ENCODE measurements around the gene GPD1L. TPM values are rescaled to one million over a fixed set of nuclear protein-coding genes. Genes with fewer than 3 reads are reported as not detected.

Gene GPD1L
- total and polyA plus RNA-seq, 10 of the 15 experiments (the other 5 are each of a cell fraction or from before 2014, with no cell fraction given), result 0.77 to 4.8 (median 3.9) TPM

DNA sequence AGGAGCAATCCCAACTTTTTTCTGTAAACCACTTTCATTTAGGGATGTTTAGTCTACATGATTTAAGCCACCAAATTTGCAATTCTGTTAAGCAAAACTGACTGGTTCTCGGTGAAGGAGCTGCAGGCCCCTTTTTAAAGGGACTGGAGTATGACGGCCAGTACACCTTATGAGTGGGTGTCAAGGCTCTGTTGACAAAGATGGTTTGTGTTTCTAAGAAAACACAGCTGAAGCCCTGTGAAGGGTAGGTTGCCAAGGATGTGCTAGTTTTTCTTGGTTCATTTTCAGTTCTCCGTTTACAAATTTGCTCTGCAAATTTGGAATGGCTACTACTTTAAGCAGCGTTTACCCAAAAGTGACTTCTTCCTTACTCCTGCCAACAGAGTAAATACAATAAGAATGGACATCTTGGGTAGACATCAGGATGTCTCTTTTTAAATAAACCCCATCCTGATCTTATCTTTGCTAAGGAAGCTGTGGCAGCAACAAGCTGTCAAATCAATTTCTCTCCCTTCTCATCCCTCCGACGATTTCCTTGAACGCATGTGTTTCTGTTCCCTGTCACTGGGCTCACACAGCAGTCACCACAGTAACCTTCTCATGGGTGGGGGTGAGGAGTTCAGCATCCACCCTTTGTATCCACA lies 73.8 kb downstream of the GPD1L start:
- no peaks in the 10 kb centered on the region for H3K36me3 ChIP-seq (ENCODE audit: control insufficient read depth in 2 of 2, insufficient read depth in 2 of 2, low read length in 1 of 2)
- CTCF ChIA-PET, result interaction anchor here (0.9 kb wide), 1 partner anchor 132 kb away, joined by 3 read pairs; no protein-coding TSS in a partner anchor
- ATAC-seq, result no peak
- no peaks in the 10 kb centered on the region for H3K4me1 ChIP-seq (ENCODE audit: control insufficient read depth, insufficient read depth, low read length)
- no TSS peak for BruUV-seq (replicated peaks)
- H3K79me2 ChIP-seq (ENCODE audit: control insufficient read depth, insufficient read depth, low read length), result no peaks in the 10 kb centered on the region
- no peak overlapping the region for H3K9ac ChIP-seq (ENCODE audit: control insufficient read depth, insufficient read depth, low read length)
- H4K20me1 ChIP-seq (ENCODE audit: control insufficient read depth, insufficient read depth), result no peaks in the 10 kb centered on the region
- no peaks in the 10 kb centered on the region; a peak in 1 of 4 replicates for H3K27me3 ChIP-seq (replicated peaks in 1 of 2; ENCODE audit: control insufficient read depth in 2 of 2, insufficient read depth in 2 of 2, low read length in 1 of 2)
- intact Hi-C loops (cut with micrococcal nuclease; ENCODE audit: unreplicated experiment) (no loop called here), in situ Hi-C loops (cut with MboI) (no loop called here)
- no peak overlapping the region for H3K4me3 ChIP-seq
- RAD21 ChIA-PET (ENCODE audit: unreplicated experiment), result no interaction called here
- no peaks in the 10 kb centered on the region for H3K9me3 ChIP-seq (replicated peaks; ENCODE audit: control insufficient read depth, insufficient read depth, low read length)
- H3K4me2 ChIP-seq (ENCODE audit: control insufficient read depth, insufficient read depth), result no peak overlapping the region
- no peak for FAIRE-seq
- no peak overlapping the region for H3K27ac ChIP-seq (ENCODE audit: control insufficient read depth, insufficient read depth)
- POLR2A ChIA-PET, result no interaction called here
- no peak for DNase-seq (ENCODE audit: low read depth, low spot score)
- 43% methylated on average over 7 of the region's 7 CpGs for WGBS (ENCODE audit: insufficient coverage, insufficient replicate concordance, low lambda C conversion rate, missing lambda C conversion rate)
- H2AFZ ChIP-seq (ENCODE audit: control insufficient read depth, low read depth, low read length), result no peak overlapping the region
- SMC1A ChIA-PET (ENCODE audit: uncharacterized antibody, unreplicated experiment), result no interaction called here
- no peak for TF ChIP-seq PAX8 (IDR thresholded peaks at IDR 0.05)
- no peak for TF ChIP-seq PML (IDR thresholded peaks at IDR 0.05; ENCODE audit: low read length)
- TF ChIP-seq IRF4 (IDR thresholded peaks at IDR 0.05; ENCODE audit: low read depth, low read length), result no peak
- TF ChIP-seq ZNF24 (IDR thresholded peaks at IDR 0.05), result no peak
- TF ChIP-seq CBX5 (IDR thresholded peaks at IDR 0.05; ENCODE audit: low read depth), result no peak
- no peak for TF ChIP-seq BMI1 (IDR thresholded peaks at IDR 0.05; ENCODE audit: borderline replicate concordance)
- TF ChIP-seq WRNIP1 (IDR thresholded peaks at IDR 0.05; ENCODE audit: borderline replicate concordance, low read depth, low read length), result no peak
- no peak for TF ChIP-seq EP300 (IDR thresholded peaks at IDR 0.05; ENCODE audit: borderline replicate concordance in 1 of 2, control insufficient read depth in 1 of 2, low read depth in 2 of 2, low read length in 2 of 2)
- TF ChIP-seq DPF2 (IDR thresholded peaks at IDR 0.05), result no peak
- TF ChIP-seq NFYA (IDR thresholded peaks at IDR 0.05; ENCODE audit: borderline replicate concordance, low read depth, low read length), result no peak
- TF ChIP-seq ATF7 (IDR thresholded peaks at IDR 0.05; ENCODE audit: low read depth), result no peak
- no peak for TF ChIP-seq SPI1 (IDR thresholded peaks at IDR 0.05; ENCODE audit: borderline replicate concordance, insufficient read depth, low read depth, low read length)
- no peak for TF ChIP-seq JUND (IDR thresholded peaks at IDR 0.05; ENCODE audit: low read depth, low read length)

Measured in GM12878 (cell line).